Right lobe of liver (tissue), 6 donors: ENCODE measurements around the gene DCTN3. TPM values are rescaled to one million over a fixed set of nuclear protein-coding genes. Genes with fewer than 3 reads are reported as not detected.

ENCODE experiments used
- ATAC-seq, 4 donors: fragments of 200-7000 bp; cut with Tn5 transposase; one replicate each; pipeline ENCODE4 v1.9.1; 2020; ENCODE audit warnings: mild to moderate bottlenecking in 4 of 4, moderate library complexity in 4 of 4
- DNase-seq, 3 donors: peaks; one replicate each; pipeline ENCODE4 v3.0.0-alpha.2; 2020
- H3K27ac ChIP-seq, 3 donors: fragments of 200-600 bp; one replicate each; pipeline ENCODE4 v1.8.0; 2022
- H3K27me3 ChIP-seq, 2 donors: fragments of 200-600 bp; one replicate each; pipeline ENCODE4 v1.8.0; 2022
- H3K36me3 ChIP-seq, 4 donors: fragments of 200-600 bp; sonication (generic) in 1 of 4; one replicate each; pipeline versions ENCODE4 v1.5.1 to v1.8.0; 2017 to 2022; ENCODE audit warnings: control low read depth in 1 of 4
- H3K4me1 ChIP-seq, 4 donors: fragments of 200-600 bp; sonication (generic) in 1 of 4; one replicate each; pipeline versions ENCODE4 v1.5.1 to v1.8.0; 2017 to 2022; ENCODE audit warnings: control low read depth in 1 of 4
- H3K4me3 ChIP-seq, 3 donors: fragments of 200-600 bp; one replicate each; pipeline ENCODE4 v1.8.0; 2022
- H3K9me3 ChIP-seq, 4 donors: fragments of 200-600 bp; sonication (generic) in 1 of 4; one replicate each; pipeline versions ENCODE4 v1.5.1 to v1.8.0; 2017 to 2022; ENCODE audit warnings: control low read depth in 1 of 4
- CTCF ChIP-seq, 4 donors: fragments of 200-600 bp in 3 of 4; fragments of 450-650 bp in 1 of 4; IDR thresholded peaks; one replicate each; pipeline versions ENCODE4 v1.5.1 to v1.8.0; 2016 to 2022; ENCODE audit warnings: antibody characterized with exemption in 4 of 4, mild to moderate bottlenecking in 2 of 4
- POLR2A ChIP-seq: fragments of 450-650 bp; IDR thresholded peaks from one replicate; pipeline ENCODE4 v1.6.1; 2017; ENCODE audit warnings: antibody characterized with exemption, mild to moderate bottlenecking
- WGBS: methylation state at CpG from one replicate; pipeline ENCODE4 v1.1.6; 2018; ENCODE audit warnings: low coverage, low lambda C conversion rate; ENCODE audit not compliant: insufficient coverage; ENCODE audit errors: missing lambda C conversion rate; 5-methylcytosine and 5-hydroxymethylcytosine counted together
- intact Hi-C, 2 donors: fragments of 100-400 bp; cut with DNase I; formaldehyde crosslinking; loops; one replicate each; pipeline versions ENCODE4 v1.11.2 to v1.14.1; 2022
- total RNA-seq, 6 experiments: library from RNA; depleted of rRNA in 2 of 6; stranded (reverse); fragments of >200 nt in 2 of 6; fragmentation: NEBNext Ultra II Directional in 3 of 6; extraction: Animal tissue kit (Norgen Biotek cat#: 25700) in 3 of 6; gene quantifications; one replicate each; pipeline versions ENCODE4 v1.1.0 to v1.2.4, GENCODE V29; 2016 to 2023
- donor health status: DM: no; HTN: yes; CAD: no.
- donor health status: DM: no; HTN: no; CAD: no.
- donor health status: DM: no; HTN: no; CAD: no.
- donor health status: DM: no; HTN: yes; CAD: no.
- donor health status: DM: no; HTN: yes; CAD: no.

Gene DCTN3
- total RNA-seq, 6 experiments from 2014 or later, result 26.4 to 36.8 (median 32.7) TPM

- ATAC-seq (no peak), DNase-seq (no peak)
- H3K9me3 ChIP-seq, result no peaks in the 10 kb centered on the region
- no peak overlapping the region for H3K4me3 ChIP-seq
- TF ChIP-seq CTCF (IDR thresholded peaks at IDR 0.05) (no peak), POLR2A (no peak)
- WGBS, result 45% methylated on average over 13 of the region's 39 CpGs
- H3K36me3 ChIP-seq, result no peaks in the 10 kb centered on the region
- H3K27me3 ChIP-seq, result no peaks in the 10 kb centered on the region
- H3K27ac ChIP-seq, result no peak overlapping the region
- H3K4me1 ChIP-seq, result peaks cover 0 to 14% (median under 1%) of the 10 kb centered on the region in 4 donors
- intact Hi-C loops, result no loop called here
Observed at GRCh38 chr9:34624475-34625185, 4.3 kb upstream of the DCTN3 start.

- H3K4me3 ChIP-seq, result no peak overlapping the region
- no peak for ATAC-seq
- H3K27ac ChIP-seq, result no peak overlapping the region
- H3K36me3 ChIP-seq, result no peaks in the 10 kb centered on the region
- H3K4me1 ChIP-seq, result peaks cover 0 to 13% (median 3%) of the 10 kb centered on the region in 4 donors
- no peaks in the 10 kb centered on the region for H3K27me3 ChIP-seq
- intact Hi-C loops, result no loop called here
- TF ChIP-seq CTCF (IDR thresholded peaks at IDR 0.05) (no peak), POLR2A (no peak)
- H3K9me3 ChIP-seq, result no peaks in the 10 kb centered on the region
- DNase-seq, result no peak
- WGBS, result 45% methylated on average over 18 of the region's 63 CpGs
Observed at GRCh38 chr9:34623374-34624235, 3.3 kb upstream of the DCTN3 start.

- intact Hi-C loops, result no loop called here
- TF ChIP-seq CTCF (IDR thresholded peaks at IDR 0.05) (no peak), POLR2A (no peak)
- WGBS, result 94% methylated on average over 2 of the region's 2 CpGs
- DNase-seq (no peak), ATAC-seq (no peak)
- Histone ChIP-seq H3K4me1 (peaks cover 0 to 32% (median 13%) of the 10 kb centered on the region in 4 donors), H3K27me3 (no peaks in the 10 kb centered on the region), H3K36me3 (peaks cover 0 to 27% (median 5%) of the 10 kb centered on the region in 4 donors), H3K4me3 (no peak overlapping the region), H3K9me3 (no peaks in the 10 kb centered on the region), H3K27ac (no peak overlapping the region)
Observed at GRCh38 chr9:34615132-34615531, 5.2 kb downstream of the DCTN3 start.

GRCh38 chr9:34612788-34613390 is 7.4 kb downstream of the DCTN3 start:
- peak overlapping the region; percentile 62 to 85 (median 74) for H3K4me3 ChIP-seq

More at GRCh38 chr9:34612788-34613390, 7.4 kb downstream of the DCTN3 start:
- no peaks in the 10 kb centered on the region for H3K27me3 ChIP-seq
- no peaks in the 10 kb centered on the region for H3K9me3 ChIP-seq
- DNase-seq (peak; percentile 76 to 82 (median 77)), ATAC-seq (peak; percentile 74 to 76 (median 74))
- peaks cover 0 to 24% (median 10%) of the 10 kb centered on the region in 4 donors for H3K4me1 ChIP-seq
- no peak for TF ChIP-seq POLR2A
- TF ChIP-seq CTCF (IDR thresholded peaks at IDR 0.05), result peak; percentile 74 to 85 (median 84)
- peak overlapping the region; percentile 86 to 89 (median 86) for H3K27ac ChIP-seq
- intact Hi-C loops, result no loop called here
- H3K36me3 ChIP-seq, result peaks cover 0 to 21% (median 4%) of the 10 kb centered on the region in 4 donors
- WGBS, result 0% methylated on average over 10 of the region's 15 CpGs
